Measurements from ENCODE around the gene SPA17. TPM values are rescaled to one million over a fixed set of nuclear protein-coding genes. Genes with fewer than 3 reads are reported as not detected.

The SPA17 gene
- polyA plus RNA-seq, 3 donors = 0.75 to 6.7 (median 4.2) TPM

DNA sequence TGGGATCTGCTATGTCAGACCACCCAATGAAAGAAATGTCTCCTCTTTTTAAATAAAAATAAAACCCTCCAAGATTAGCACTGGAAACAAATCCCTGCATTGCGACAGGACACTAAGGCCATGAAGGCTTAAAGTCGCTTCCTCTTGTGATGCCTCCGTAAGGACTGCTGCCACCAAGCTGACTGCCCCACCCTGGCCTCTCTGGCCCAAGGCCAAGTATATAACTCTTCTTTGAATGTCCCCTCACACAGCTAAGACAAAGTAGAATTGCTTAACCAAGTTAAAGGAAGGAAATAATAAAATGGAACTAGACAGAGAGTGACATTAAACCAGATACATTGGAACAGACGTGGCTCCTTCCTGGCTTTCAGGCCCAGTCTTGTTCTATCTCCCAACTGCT lies 58.5 kb downstream of the SPA17 start:
- H3K27me3 Mint-ChIP-seq (ENCODE audit: low read depth in 3 of 3) = peaks cover 0 to 1% (median 0%) of the 10 kb centered on the region in 3 donors
- H3K27me3 ChIP-seq (ENCODE audit: control insufficient read depth in 2 of 2, insufficient read depth in 2 of 2, low read length in 2 of 2) = no peaks in the 10 kb centered on the region
- no peaks in the 10 kb centered on the region for H3K36me3 ChIP-seq (replicated peaks in 1 of 2; ENCODE audit: control insufficient read depth in 1 of 2, insufficient read depth in 2 of 2, low read length in 2 of 2)
- H3K4me2 ChIP-seq (replicated peaks; ENCODE audit: extremely low read depth, low read length, poor library complexity, severe bottlenecking) = peak overlapping the region; percentile 21
- TF ChIP-seq, protein P1, sequence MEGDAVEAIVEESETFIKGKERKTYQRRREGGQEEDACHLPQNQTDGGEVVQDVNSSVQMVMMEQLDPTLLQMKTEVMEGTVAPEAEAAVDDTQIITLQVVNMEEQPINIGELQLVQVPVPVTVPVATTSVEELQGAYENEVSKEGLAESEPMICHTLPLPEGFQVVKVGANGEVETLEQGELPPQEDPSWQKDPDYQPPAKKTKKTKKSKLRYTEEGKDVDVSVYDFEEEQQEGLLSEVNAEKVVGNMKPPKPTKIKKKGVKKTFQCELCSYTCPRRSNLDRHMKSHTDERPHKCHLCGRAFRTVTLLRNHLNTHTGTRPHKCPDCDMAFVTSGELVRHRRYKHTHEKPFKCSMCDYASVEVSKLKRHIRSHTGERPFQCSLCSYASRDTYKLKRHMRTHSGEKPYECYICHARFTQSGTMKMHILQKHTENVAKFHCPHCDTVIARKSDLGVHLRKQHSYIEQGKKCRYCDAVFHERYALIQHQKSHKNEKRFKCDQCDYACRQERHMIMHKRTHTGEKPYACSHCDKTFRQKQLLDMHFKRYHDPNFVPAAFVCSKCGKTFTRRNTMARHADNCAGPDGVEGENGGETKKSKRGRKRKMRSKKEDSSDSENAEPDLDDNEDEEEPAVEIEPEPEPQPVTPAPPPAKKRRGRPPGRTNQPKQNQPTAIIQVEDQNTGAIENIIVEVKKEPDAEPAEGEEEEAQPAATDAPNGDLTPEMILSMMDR (IDR thresholded peaks at IDR 0.05) = no peak
- H2AFZ ChIP-seq (ENCODE audit: insufficient read depth, low read depth, low read length, poor library complexity, severe bottlenecking) = peak overlapping the region; percentile 37
- H3K27ac Mint-ChIP-seq = peak overlapping the region; percentile 88 to 95 (median 95)
- H4K20me1 ChIP-seq (ENCODE audit: insufficient read depth, low read length) = no peaks in the 10 kb centered on the region
- peak overlapping the region; percentile 61 to 76 for H3K27ac ChIP-seq (ENCODE audit: low read depth in 1 of 2, low read length in 2 of 2)
- no peaks in the 10 kb centered on the region for H3K9me3 ChIP-seq (replicated peaks in 1 of 2; ENCODE audit: control insufficient read depth in 1 of 2, insufficient read depth in 1 of 2, low read length in 2 of 2)
- H3K79me2 ChIP-seq (ENCODE audit: insufficient read depth, low read length) = no peaks in the 10 kb centered on the region
- no peaks in the 10 kb centered on the region for H3K9me3 Mint-ChIP-seq
- no peaks in the 10 kb centered on the region for H3K36me3 Mint-ChIP-seq
- H3K4me3 ChIP-seq (replicated peaks in 1 of 3; ENCODE audit: low read depth in 2 of 3, low read length in 3 of 3) = peak overlapping the region in 1 of 3 experiments; percentile 53
- 0% methylated on average over 3 of the region's 4 CpGs for WGBS (ENCODE audit: insufficient coverage)
- H3K4me1 Mint-ChIP-seq = peaks cover 85% of the 10 kb centered on the region
- peaks cover 81 to 93% of the 10 kb centered on the region in 2 donors for H3K4me1 ChIP-seq (ENCODE audit: control insufficient read depth in 1 of 2, insufficient read depth in 2 of 2, low read length in 2 of 2)
- peak overlapping the region; percentile 59 to 70 for H3K4me3 Mint-ChIP-seq
- intact Hi-C loops (cut with micrococcal nuclease) = no loop called here
- DNase-seq = peak; percentile 69 to 92 (median 85)
- H3K9ac ChIP-seq (ENCODE audit: insufficient read depth, low read length, poor library complexity, severe bottlenecking) = no peak overlapping the region

DNA sequence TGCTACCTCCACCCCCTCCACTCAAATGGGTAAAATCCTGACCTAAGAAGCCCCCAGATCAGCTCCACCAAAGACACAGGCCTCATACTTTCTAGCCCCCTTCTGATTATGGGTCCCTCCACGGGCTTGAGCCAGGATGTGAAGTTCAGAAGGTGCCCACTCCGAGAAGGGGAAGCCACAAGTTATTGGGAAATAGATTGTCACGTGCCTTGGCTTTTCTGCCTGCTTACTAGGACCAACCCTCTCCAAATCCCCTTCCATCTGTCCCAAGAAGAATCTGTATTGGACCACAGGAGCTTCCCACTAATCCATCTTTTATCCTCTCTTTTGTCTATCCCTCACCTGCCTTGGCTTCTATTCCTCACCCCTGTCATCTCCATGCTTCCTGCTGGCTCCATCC lies 63.0 kb downstream of the SPA17 start:
- DNase-seq = peak; percentile 66 to 86 (median 84)
- peaks cover 14% of the 10 kb centered on the region for H4K20me1 ChIP-seq (ENCODE audit: insufficient read depth, low read length)
- H3K4me2 ChIP-seq (replicated peaks; ENCODE audit: extremely low read depth, low read length, poor library complexity, severe bottlenecking) = peak overlapping the region; percentile 62
- Mint-ChIP-seq H3K4me3 (peak overlapping the region; percentile 70 to 83), H3K9me3 (no peaks in the 10 kb centered on the region), H3K36me3 (peaks cover 2 to 3% of the 10 kb centered on the region in 2 donors), H3K27ac (peak overlapping the region; percentile 85 to 99 (median 96)), H3K4me1 (peaks cover 88% of the 10 kb centered on the region), H3K27me3 (ENCODE audit: low read depth in 3 of 3) (peaks cover 0 to 5% (median 2%) of the 10 kb centered on the region in 3 donors)
- intact Hi-C loops (cut with micrococcal nuclease) = no loop called here
- 0% methylated on average over 3 of the region's 3 CpGs for WGBS (ENCODE audit: insufficient coverage)
- peak overlapping the region; percentile 44 for H2AFZ ChIP-seq (ENCODE audit: insufficient read depth, low read depth, low read length, poor library complexity, severe bottlenecking)
- H3K36me3 ChIP-seq (replicated peaks in 1 of 2; ENCODE audit: control insufficient read depth in 1 of 2, insufficient read depth in 2 of 2, low read length in 2 of 2) = no peaks in the 10 kb centered on the region
- H3K27me3 ChIP-seq (ENCODE audit: control insufficient read depth in 2 of 2, insufficient read depth in 2 of 2, low read length in 2 of 2) = no peaks in the 10 kb centered on the region
- H3K4me1 ChIP-seq (ENCODE audit: control insufficient read depth in 1 of 2, insufficient read depth in 2 of 2, low read length in 2 of 2) = peaks cover 69 to 94% of the 10 kb centered on the region in 2 donors
- peak overlapping the region; percentile 79 to 83 for H3K27ac ChIP-seq (ENCODE audit: low read depth in 1 of 2, low read length in 2 of 2)
- TF ChIP-seq, protein P1 (IDR thresholded peaks at IDR 0.05) = no peak
- H3K4me3 ChIP-seq (replicated peaks in 1 of 3; ENCODE audit: low read depth in 2 of 3, low read length in 3 of 3) = peak overlapping the region in 1 of 3 experiments; percentile 46
- peak overlapping the region; percentile 18 for H3K9ac ChIP-seq (ENCODE audit: insufficient read depth, low read length, poor library complexity, severe bottlenecking)
- H3K9me3 ChIP-seq (replicated peaks in 1 of 2; ENCODE audit: control insufficient read depth in 1 of 2, insufficient read depth in 1 of 2, low read length in 2 of 2) = no peaks in the 10 kb centered on the region
- peaks cover 13% of the 10 kb centered on the region for H3K79me2 ChIP-seq (ENCODE audit: insufficient read depth, low read length)

Measured in CD14-positive monocyte (primary cell).